ENCODE results near the gene MOSPD3. TPM values are rescaled to one million over a fixed set of nuclear protein-coding genes. Genes with fewer than 3 reads are reported as not detected.

Gene MOSPD3
- total and polyA plus RNA-seq, 2 of the 8 experiments (the other 6 are each of a cell fraction or from before 2014, with no cell fraction given) = 20.7 to 21.4 TPM

GRCh38 chr7:100626530-100627237, 14.3 kb downstream of the MOSPD3 start:
- Histone ChIP-seq H3K56ac (replicated peaks; ENCODE audit: insufficient read length, low read depth, low read length) (no peak overlapping the region), H2BK5ac (ENCODE audit: low read depth, low read length) (no peak overlapping the region), H4K5ac (ENCODE audit: insufficient read length, low read depth, low read length) (no peak overlapping the region), H4K8ac (ENCODE audit: extremely low read depth, insufficient read depth, low read length) (peak overlapping the region; percentile 57), H3K23me2 (ENCODE audit: low read depth, low read length) (peaks cover 4% of the 10 kb centered on the region; the same call in 1 of the 2 replicates), H3K9ac (replicated peaks in 1 of 4; ENCODE audit: extremely low read depth in 1 of 4, low read depth in 3 of 4, low read length in 3 of 4) (no peak overlapping the region), H3K23ac (ENCODE audit: insufficient read length) (no peak overlapping the region), H3K9me3 (ENCODE audit: insufficient read depth in 2 of 2, low read depth in 1 of 2, low read length in 1 of 2) (no peaks in the 10 kb centered on the region), H3K4me2 (ENCODE audit: insufficient read depth in 1 of 2, low read depth in 2 of 2, low read length in 2 of 2) (peak overlapping the region; percentile 59 to 83), H2BK12ac (ENCODE audit: low read depth, low read length) (peak overlapping the region; percentile 60; the same call in 1 of the 2 replicates), H3K4me3 (ENCODE audit: extremely low read depth in 1 of 4, insufficient read depth in 2 of 4, low read depth in 3 of 4, low read length in 4 of 4) (peak overlapping the region; percentile 24 to 63 (median 28)), H3K79me1 (ENCODE audit: low read depth, low read length) (no peaks in the 10 kb centered on the region), H2BK15ac (ENCODE audit: low read length) (peak overlapping the region; percentile 19; the same call in 1 of the 2 replicates), H3K4me1 (replicated peaks in 1 of 4; ENCODE audit: control insufficient read depth in 3 of 4, insufficient read depth in 4 of 4, low read length in 3 of 4) (peaks cover 0 to 11% (median 6%) of the 10 kb centered on the region in 4 experiments; a peak in 6 of 7 replicates), H2BK20ac (ENCODE audit: low read length) (no peak overlapping the region), H3K14ac (ENCODE audit: insufficient read length) (no peak overlapping the region), H3K79me2 (ENCODE audit: control insufficient read depth in 1 of 2, insufficient read depth in 2 of 2, low read length in 2 of 2) (no peaks in the 10 kb centered on the region), H4K20me1 (replicated peaks in 1 of 2; ENCODE audit: control insufficient read depth in 1 of 2, insufficient read depth in 2 of 2, low read length in 2 of 2) (peaks cover 0 to 2% of the 10 kb centered on the region in 2 experiments), H3K36me3 (ENCODE audit: control insufficient read depth in 2 of 4, insufficient read depth in 4 of 4, low read length in 3 of 4) (no peaks in the 10 kb centered on the region), H2AK5ac (ENCODE audit: low read depth, low read length) (no peak overlapping the region), H2AFZ (ENCODE audit: low read length) (0 out of 2 replicates have a peak overlapping the region, but pooled peaks have one; percentile 86), H3K27ac (ENCODE audit: low read depth, low read length) (no peak overlapping the region), H4K91ac (replicated peaks; ENCODE audit: insufficient read length, low read length) (peak overlapping the region; percentile 85), H3K4ac (replicated peaks; ENCODE audit: insufficient read length, low read depth, low read length) (peak overlapping the region; percentile 69), H3K27me3 (replicated peaks in 1 of 4; ENCODE audit: control insufficient read depth in 3 of 4, extremely low read depth in 1 of 4, insufficient read depth in 3 of 4, low read length in 3 of 4) (peaks cover 0 to 5% (median 2%) of the 10 kb centered on the region in 4 experiments; a peak in 3 of 7 replicates), H2BK120ac (replicated peaks; ENCODE audit: low read depth, low read length) (no peak overlapping the region), H3K18ac (ENCODE audit: extremely low read depth, low read length) (peak overlapping the region; percentile 24)
- 10% methylated on average over 15 of the region's 37 CpGs; no CpG with 5 or more reads in 1 of the 2 experiments for WGBS, 2 experiments (ENCODE audit: extremely low coverage in 1 of 2, insufficient coverage in 1 of 2, insufficient read length in 1 of 2, insufficient replicate concordance in 2 of 2, low coverage in 1 of 2, low lambda C conversion rate in 2 of 2, missing lambda C conversion rate in 1 of 2)
- TF ChIP-seq TAF1 (IDR thresholded peaks at IDR 0.05; ENCODE audit: low read depth, low read length) (peak; percentile 67; the same call in 1 of the 2 replicates), E2F6 (IDR thresholded peaks at IDR 0.05) (peak; percentile 32; the same call in 1 of the 2 replicates), FOSL1 (IDR thresholded peaks at IDR 0.05; ENCODE audit: insufficient read depth, low read depth, low read length) (no peak), MAX (IDR thresholded peaks at IDR 0.05) (peak; percentile 56; the same call in 1 of the 2 replicates), KDM4A (IDR thresholded peaks at IDR 0.05; ENCODE audit: low read depth, low read length, severe bottlenecking) (peak; percentile 25), POLR2AphosphoS5 (IDR thresholded peaks at IDR 0.05; ENCODE audit: low read depth, low read length) (peak; percentile 29; the same call in 1 of the 2 replicates)
- ChIA-PET POLR2A (ENCODE audit: partially characterized antibody) (interaction anchor here (0.5 to 2.4 kb wide), 17 partner anchors 10 to 197 kb away, joined by 3 to 11 read pairs (median 4); partner anchors contain the start of genes ACTL6B, MEPCE and MOSPD3), CTCF (ENCODE audit: partially characterized antibody) (interaction anchor here (0.6 to 2.2 kb wide), 11 partner anchors 8 to 224 kb away, joined by 3 to 19 read pairs (median 4); partner anchors contain the start of gene MOSPD3)
- DNase-seq (ENCODE audit: low read depth in 1 of 2, low spot score in 2 of 2) (peak in 1 of 2 experiments; percentile 79), FAIRE-seq (no peak)
